Smooth muscle cell (in vitro differentiated cells): ENCODE results near the gene HSF2BP. TPM values are rescaled to one million over a fixed set of nuclear protein-coding genes. Genes with fewer than 3 reads are reported as not detected.

ENCODE experiments used
- DNase-seq: peaks from one replicate; lab custom pipeline; 2025; ENCODE audit not compliant: unreplicated experiment; lab: John Stamatoyannopoulos, UW
- H2AFZ ChIP-seq: fragments of 200-600 bp; sonication (generic); 2 replicates; pipeline ENCODE4 v1.6.0; 2016; ENCODE audit warnings: antibody characterized with exemption, low read depth, mild to moderate bottlenecking
- H3F3A ChIP-seq: fragments of 200-600 bp; sonication (generic); 2 replicates; pipeline ENCODE4 v1.6.0; 2017; ENCODE audit warnings: antibody characterized with exemption, low read depth
- H3K27ac ChIP-seq: fragments of 200-600 bp; sonication (generic); 2 replicates; pipeline ENCODE4 v1.5.1; 2016; ENCODE audit warnings: low read depth, mild to moderate bottlenecking
- H3K27me3 ChIP-seq: fragments of 200-600 bp; sonication (generic); 2 replicates; pipeline ENCODE4 v1.6.1; 2016; ENCODE audit warnings: low read depth, mild to moderate bottlenecking
- H3K36me3 ChIP-seq: fragments of 200-600 bp; sonication (generic); 2 replicates; pipeline ENCODE4 v1.5.1; 2016; ENCODE audit warnings: low read depth
- H3K4me1 ChIP-seq: fragments of 200-600 bp; sonication (generic); 2 replicates; pipeline ENCODE4 v1.5.1; 2016; ENCODE audit warnings: low read depth
- H3K4me2 ChIP-seq: fragments of 200-600 bp; sonication (generic); 2 replicates; pipeline ENCODE4 v1.6.0; 2016; ENCODE audit warnings: mild to moderate bottlenecking
- H3K4me3 ChIP-seq: fragments of 200-600 bp; sonication (generic); 2 replicates; pipeline ENCODE4 v1.5.1; 2016; ENCODE audit warnings: mild to moderate bottlenecking
- H3K79me2 ChIP-seq: fragments of 200-600 bp; sonication (generic); 2 replicates; pipeline ENCODE4 v1.6.0; 2016; ENCODE audit warnings: low read depth, mild to moderate bottlenecking
- H3K9ac ChIP-seq: fragments of 200-600 bp; sonication (generic); 2 replicates; pipeline ENCODE4 v1.6.0; 2016; ENCODE audit warnings: low read depth
- H3K9me3 ChIP-seq: fragments of 200-600 bp; sonication (generic); replicated peaks from 2 replicates; pipeline ENCODE4 v1.5.1; 2016; ENCODE audit warnings: low read depth
- H4K20me1 ChIP-seq: fragments of 200-600 bp; sonication (generic); 2 replicates; pipeline ENCODE4 v1.6.0; 2016; ENCODE audit warnings: low read depth
- WGBS: methylation state at CpG from one replicate; pipeline ENCODE4 v1.1.7; 2016; ENCODE audit warnings: low lambda C conversion rate; 5-methylcytosine and 5-hydroxymethylcytosine counted together
- polyA plus RNA-seq: library from polyadenylated mRNA; unstranded; fragments of >200 nt; fragmentation: Nextera tagmentation; extraction: Ambion mirVana; gene quantifications from 2 replicates; pipeline ENCODE4 v1.2.1, GENCODE V29; 2016
- total RNA-seq: library from RNA; depleted of rRNA; stranded (reverse); fragments of >200 nt; gene quantifications from 2 replicates; pipeline ENCODE4 v1.2.3, GENCODE V29; 2014
- TF ChIP-seq, protein P1 (sequence below): fragments of 200-600 bp; sonication (generic); IDR thresholded peaks from 2 replicates; pipeline ENCODE4 v1.5.1; 2017; ENCODE audit warnings: borderline replicate concordance, mild to moderate bottlenecking, antibody characterized with exemption; ENCODE audit not compliant: insufficient read depth, poor library complexity, severe bottlenecking

The HSF2BP gene
- total and polyA plus RNA-seq, 2 experiments from 2014 or later = 0.97 to 1.9 TPM

DNA sequence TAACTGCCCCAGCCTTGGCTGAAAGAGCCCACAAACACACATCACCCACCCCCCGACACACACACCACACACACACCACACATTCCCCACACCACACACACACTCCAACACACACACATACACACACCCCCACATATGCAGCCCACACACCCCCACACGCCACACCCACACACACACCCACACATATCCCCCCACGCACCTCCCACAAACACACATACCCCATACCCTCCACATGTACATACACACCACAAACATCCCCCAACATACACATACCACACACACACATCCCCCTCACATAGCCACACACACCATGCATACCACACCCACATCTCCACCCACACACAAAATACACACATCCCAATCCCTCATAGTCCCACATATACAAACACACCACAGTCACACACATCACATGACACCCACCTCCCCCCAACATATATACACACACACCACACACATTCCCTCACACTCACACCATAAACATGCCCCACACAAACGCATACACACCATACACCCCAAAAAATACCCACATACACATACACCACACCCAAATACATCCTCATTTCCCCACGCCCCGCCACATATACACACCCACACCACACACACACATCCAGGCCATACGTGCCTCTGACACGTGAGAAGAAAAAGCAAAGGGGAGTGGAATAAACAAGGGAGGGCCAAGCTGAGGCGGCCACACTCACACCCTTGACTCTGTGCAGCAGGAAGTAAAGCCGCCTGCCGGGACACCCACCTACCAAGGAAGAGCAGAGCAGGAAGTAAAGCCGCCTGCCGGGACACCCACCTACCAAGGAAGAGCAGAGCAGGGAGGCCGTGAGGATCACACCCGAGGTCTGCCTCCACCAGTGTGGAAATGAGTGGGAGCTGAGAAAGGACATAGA lies 53.7 kb downstream of the HSF2BP start:
- no peak for DNase-seq
- Histone ChIP-seq H2AFZ (no peak overlapping the region), H3K4me2 (no peak overlapping the region), H3K4me3 (no peak overlapping the region), H3K9ac (no peak overlapping the region), H3K79me2 (no peaks in the 10 kb centered on the region), H4K20me1 (no peaks in the 10 kb centered on the region), H3K27ac (no peak overlapping the region), H3F3A (peaks cover 44% of the 10 kb centered on the region), H3K27me3 (no peaks in the 10 kb centered on the region), H3K9me3 (no peaks in the 10 kb centered on the region), H3K36me3 (no peaks in the 10 kb centered on the region), H3K4me1 (peaks cover 15% of the 10 kb centered on the region)
- TF ChIP-seq, protein P1, sequence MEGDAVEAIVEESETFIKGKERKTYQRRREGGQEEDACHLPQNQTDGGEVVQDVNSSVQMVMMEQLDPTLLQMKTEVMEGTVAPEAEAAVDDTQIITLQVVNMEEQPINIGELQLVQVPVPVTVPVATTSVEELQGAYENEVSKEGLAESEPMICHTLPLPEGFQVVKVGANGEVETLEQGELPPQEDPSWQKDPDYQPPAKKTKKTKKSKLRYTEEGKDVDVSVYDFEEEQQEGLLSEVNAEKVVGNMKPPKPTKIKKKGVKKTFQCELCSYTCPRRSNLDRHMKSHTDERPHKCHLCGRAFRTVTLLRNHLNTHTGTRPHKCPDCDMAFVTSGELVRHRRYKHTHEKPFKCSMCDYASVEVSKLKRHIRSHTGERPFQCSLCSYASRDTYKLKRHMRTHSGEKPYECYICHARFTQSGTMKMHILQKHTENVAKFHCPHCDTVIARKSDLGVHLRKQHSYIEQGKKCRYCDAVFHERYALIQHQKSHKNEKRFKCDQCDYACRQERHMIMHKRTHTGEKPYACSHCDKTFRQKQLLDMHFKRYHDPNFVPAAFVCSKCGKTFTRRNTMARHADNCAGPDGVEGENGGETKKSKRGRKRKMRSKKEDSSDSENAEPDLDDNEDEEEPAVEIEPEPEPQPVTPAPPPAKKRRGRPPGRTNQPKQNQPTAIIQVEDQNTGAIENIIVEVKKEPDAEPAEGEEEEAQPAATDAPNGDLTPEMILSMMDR = no peak
- 84% methylated on average over 15 of the region's 15 CpGs for WGBS

GRCh38 chr21:43604505-43605204 lies 54.6 kb downstream of the HSF2BP start:
- peaks cover 43% of the 10 kb centered on the region for H3F3A ChIP-seq
- H3K9ac ChIP-seq = no peak overlapping the region
- H4K20me1 ChIP-seq = no peaks in the 10 kb centered on the region
- H3K4me1 ChIP-seq = peaks cover 23% of the 10 kb centered on the region
- no peak overlapping the region for H2AFZ ChIP-seq
- 98% methylated on average over 3 of the region's 6 CpGs for WGBS
- no peak overlapping the region for H3K4me2 ChIP-seq
- TF ChIP-seq, protein P1 = no peak
- H3K27ac ChIP-seq = peak overlapping the region; percentile 96
- H3K4me3 ChIP-seq = no peak overlapping the region
- no peaks in the 10 kb centered on the region for H3K27me3 ChIP-seq
- no peaks in the 10 kb centered on the region for H3K36me3 ChIP-seq
- H3K9me3 ChIP-seq = no peaks in the 10 kb centered on the region
- no peaks in the 10 kb centered on the region for H3K79me2 ChIP-seq
- DNase-seq = no peak

DNA sequence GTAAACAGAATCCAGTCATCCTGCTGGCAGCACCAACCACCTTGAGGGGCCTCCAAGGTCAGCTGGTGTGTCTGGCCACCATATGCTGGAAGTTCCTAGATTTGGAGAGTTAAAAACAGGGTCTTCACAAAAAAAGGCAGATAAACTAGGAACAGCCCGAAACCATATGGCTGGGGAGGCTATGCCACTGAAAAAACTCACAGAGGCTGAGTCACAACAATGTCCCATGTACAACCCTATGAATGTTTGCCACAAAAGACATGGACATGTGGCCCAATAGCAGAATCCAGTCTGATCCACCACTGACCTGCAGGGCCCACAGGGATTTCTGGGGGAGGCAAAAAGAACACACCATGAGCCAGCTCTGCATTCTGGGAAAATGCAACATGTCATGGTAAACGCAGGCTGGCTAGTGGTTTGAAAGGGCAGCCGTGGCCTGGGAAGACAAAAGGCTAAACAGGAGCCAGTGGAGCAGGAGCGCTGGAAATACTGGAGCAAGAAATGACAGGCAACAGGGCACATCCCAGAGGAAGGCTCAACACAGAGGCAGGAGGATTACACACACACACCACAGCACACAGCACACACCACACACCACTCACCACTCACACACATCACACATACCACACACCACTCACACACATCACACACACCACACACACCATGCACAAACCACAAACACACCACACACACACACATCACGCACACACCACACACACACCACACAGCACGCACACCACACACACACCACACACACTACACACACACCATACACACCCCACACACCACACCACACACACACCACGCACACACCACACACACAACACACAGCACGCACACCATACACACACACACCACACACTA lies 55.4 kb downstream of the HSF2BP start:
- H3K79me2 ChIP-seq = no peaks in the 10 kb centered on the region
- peaks cover 23% of the 10 kb centered on the region for H3K4me1 ChIP-seq
- H3K9ac ChIP-seq = peak overlapping the region; percentile 17
- H3K36me3 ChIP-seq = no peaks in the 10 kb centered on the region
- H3K27me3 ChIP-seq = no peaks in the 10 kb centered on the region
- TF ChIP-seq, protein P1 = no peak
- 65% methylated on average over 7 of the region's 8 CpGs for WGBS
- H2AFZ ChIP-seq = no peak overlapping the region
- H4K20me1 ChIP-seq = no peaks in the 10 kb centered on the region
- H3K27ac ChIP-seq = peak overlapping the region; percentile 96
- peaks cover 44% of the 10 kb centered on the region for H3F3A ChIP-seq
- H3K4me3 ChIP-seq = no peak overlapping the region
- no peaks in the 10 kb centered on the region for H3K9me3 ChIP-seq
- peak overlapping the region; percentile 28 for H3K4me2 ChIP-seq
- no peak for DNase-seq
